Gastroesophageal sphincter (tissue), 3 donors: ENCODE results near the gene STAM2.

Experiments used
- EP300 ChIP-seq: sonication (generic); formaldehyde crosslinking; IDR thresholded peaks from one replicate; pipeline ENCODE4 v1.6.1; 2017; ENCODE audit warnings: antibody characterized with exemption, mild to moderate bottlenecking
- POLR2A ChIP-seq, 2 donors: fragments of 450-650 bp; IDR thresholded peaks; one replicate each; pipeline ENCODE4 v1.6.1; 2017; ENCODE audit warnings: antibody characterized with exemption in 2 of 2, mild to moderate bottlenecking in 2 of 2, moderate library complexity in 1 of 2
- POLR2AphosphoS5 ChIP-seq: sonication (generic); formaldehyde crosslinking; IDR thresholded peaks from one replicate; pipeline ENCODE4 v1.6.1; 2017; ENCODE audit warnings: antibody characterized with exemption
- TF ChIP-seq, protein P1 (sequence below), 4 experiments: fragments of 200-600 bp in 2 of 4; fragments of 450-650 bp in 2 of 4; sonication (generic) in 1 of 4; IDR thresholded peaks; one replicate each; pipeline ENCODE4 v1.5.1; 2017 to 2019; ENCODE audit warnings: antibody characterized with exemption in 4 of 4, mild to moderate bottlenecking in 2 of 4, moderate library complexity in 2 of 4

DNA sequence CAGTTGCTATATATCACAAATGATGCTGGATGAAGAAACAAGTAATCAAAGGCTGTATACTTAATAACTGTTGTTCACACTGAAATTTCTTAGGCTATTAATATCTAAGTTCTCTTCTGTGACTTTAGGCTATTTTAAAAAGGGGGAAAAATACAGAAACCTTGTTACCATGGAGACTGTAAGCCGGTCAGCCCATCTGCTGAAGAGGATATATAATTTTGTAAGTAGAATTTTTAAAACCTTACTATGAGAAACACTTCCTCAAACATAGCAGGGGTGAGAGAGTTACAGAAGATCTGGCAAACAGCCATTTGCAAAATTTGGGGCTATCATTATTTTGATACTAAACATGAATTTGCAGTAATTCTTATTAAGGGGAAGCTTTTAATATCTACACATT lies 104.5 kb downstream of the STAM2 start:
- TF ChIP-seq, protein P1, sequence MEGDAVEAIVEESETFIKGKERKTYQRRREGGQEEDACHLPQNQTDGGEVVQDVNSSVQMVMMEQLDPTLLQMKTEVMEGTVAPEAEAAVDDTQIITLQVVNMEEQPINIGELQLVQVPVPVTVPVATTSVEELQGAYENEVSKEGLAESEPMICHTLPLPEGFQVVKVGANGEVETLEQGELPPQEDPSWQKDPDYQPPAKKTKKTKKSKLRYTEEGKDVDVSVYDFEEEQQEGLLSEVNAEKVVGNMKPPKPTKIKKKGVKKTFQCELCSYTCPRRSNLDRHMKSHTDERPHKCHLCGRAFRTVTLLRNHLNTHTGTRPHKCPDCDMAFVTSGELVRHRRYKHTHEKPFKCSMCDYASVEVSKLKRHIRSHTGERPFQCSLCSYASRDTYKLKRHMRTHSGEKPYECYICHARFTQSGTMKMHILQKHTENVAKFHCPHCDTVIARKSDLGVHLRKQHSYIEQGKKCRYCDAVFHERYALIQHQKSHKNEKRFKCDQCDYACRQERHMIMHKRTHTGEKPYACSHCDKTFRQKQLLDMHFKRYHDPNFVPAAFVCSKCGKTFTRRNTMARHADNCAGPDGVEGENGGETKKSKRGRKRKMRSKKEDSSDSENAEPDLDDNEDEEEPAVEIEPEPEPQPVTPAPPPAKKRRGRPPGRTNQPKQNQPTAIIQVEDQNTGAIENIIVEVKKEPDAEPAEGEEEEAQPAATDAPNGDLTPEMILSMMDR (IDR thresholded peaks at IDR 0.05) = no peak
- no peak for TF ChIP-seq EP300
- TF ChIP-seq POLR2A (IDR thresholded peaks at IDR 0.05) = no peak
- no peak for TF ChIP-seq POLR2AphosphoS5
